Medulla oblongata (tissue), 1 donor: ENCODE results near the gene MYOM1.
A peak's percentile ranks its signal among the peaks of the same experiment; 100 is the strongest.

ENCODE experiments used
- DNase-seq: peaks from one replicate; pipeline ENCODE4 v3.0.0-alpha.2; 2015; ENCODE audit errors: extremely low spot score

Gene MYOM1

DNA sequence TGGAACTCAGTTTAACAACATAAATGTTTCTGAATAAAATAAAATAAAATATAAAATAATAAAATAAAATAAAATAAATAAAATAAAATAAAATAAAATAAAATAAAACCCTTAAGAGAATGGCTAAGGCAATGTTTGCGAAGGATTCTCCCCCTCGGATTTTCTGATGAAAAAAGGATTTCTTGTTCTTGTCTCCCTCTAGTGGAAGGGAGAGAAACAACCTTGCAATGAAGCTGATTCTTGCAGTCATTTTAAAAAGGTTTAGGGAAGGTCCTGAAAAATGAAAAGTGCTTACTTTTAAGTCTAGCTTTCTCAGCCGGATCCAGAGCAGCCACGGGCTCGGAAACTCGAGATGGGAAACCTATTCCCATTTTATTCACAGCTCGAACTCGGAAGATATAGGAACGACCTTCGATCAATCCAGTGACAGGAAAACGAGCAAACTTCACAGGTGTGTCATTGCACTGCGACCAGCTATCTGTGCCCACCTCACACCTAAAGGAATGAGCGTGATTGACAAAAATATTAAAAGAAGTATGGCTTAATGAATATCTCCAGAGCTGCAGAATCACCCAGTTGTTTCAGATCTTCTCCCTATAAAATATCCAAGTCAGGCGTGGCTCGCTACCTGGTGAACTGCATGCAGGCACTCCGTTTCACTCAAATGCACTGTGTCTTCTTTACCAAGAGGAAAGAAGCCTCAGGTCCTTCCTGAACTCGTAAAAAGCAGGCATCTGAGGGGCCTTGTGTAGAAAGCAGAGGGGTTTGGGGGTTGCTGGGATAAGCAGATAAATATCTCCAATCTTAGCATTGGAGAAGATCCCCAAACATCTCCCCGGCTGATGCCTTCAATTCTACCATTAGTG lies 68.1 kb downstream of the MYOM1 start:
- DNase-seq, result peak; percentile 69

- DNase-seq, result no peak
These were observed 69.1 kb downstream of the MYOM1 start for GRCh38 chr18:3150688-3151087.

GRCh38 chr18:3150274-3150673 lies 69.5 kb downstream of the MYOM1 start:
- no peak for DNase-seq

GRCh38 chr18:3148930-3149535 lies 70.7 kb downstream of the MYOM1 start:
- DNase-seq, result no peak

GRCh38 chr18:3147935-3148554 lies 71.7 kb downstream of the MYOM1 start:
- no peak for DNase-seq

GRCh38 chr18:3140986-3141639 lies 78.7 kb downstream of the MYOM1 start:
- no peak for DNase-seq

DNA sequence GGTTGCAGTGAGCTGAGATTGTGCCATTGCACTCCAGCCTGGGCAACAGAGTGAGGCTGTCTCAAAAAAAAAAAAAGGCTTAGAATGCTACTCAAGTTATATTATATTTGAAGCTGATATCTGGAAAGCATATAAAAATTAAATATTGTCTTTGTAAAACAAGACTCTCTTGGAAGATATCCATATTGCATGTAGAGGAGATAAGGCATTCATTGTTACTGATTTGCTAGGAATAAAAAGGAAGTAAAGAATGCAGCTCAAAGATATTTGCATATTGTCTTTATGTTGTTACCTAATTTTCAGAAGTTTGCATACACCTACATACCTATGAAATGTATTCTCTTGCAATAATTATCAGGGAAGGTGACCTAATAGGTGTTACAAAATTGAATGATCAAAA lies 79.4 kb downstream of the MYOM1 start:
- no peak for DNase-seq

DNA sequence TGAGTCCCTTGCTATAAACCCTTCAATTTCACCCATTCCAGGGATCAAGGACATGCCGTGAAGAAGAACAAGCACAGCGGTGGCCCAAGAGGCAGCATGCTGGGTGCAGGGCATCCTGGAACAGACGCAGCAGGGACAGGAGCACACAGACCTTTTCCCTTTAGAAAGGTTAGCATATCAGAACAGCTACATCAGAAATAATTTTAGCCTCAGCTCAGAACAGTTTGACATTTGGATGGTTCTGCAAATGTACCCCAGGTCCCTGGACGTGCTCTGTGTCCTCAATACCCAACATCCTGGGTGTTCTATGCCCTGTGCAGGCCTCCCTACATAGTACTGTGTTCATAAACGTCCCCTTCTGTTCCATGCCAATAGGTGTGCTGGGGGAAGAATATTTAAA lies 80.4 kb downstream of the MYOM1 start:
- no peak for DNase-seq

- no peak for DNase-seq
These were observed 81.3 kb downstream of the MYOM1 start for GRCh38 chr18:3138274-3138975.

- peak; percentile 76 for DNase-seq
These were observed 84.2 kb downstream of the MYOM1 start for GRCh38 chr18:3135536-3135935.

DNA sequence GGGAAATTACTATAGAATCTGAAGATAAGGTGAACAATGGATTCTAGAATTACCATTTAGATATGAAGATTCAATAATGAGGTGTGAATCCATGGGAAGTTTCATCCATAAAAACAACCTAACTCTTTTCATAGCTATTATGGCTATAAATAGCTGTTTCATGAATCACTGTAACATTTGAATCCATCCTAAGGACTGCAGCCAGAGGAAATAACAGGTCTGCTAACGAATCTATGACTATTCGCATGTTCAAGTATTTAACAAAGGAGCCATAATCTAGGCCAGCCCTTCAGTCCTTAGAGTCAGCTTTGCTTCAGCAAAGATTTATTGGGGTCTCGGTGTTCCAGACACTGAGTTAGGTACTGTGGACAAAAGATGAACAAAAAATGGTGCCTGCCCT lies 87.1 kb downstream of the MYOM1 start:
- DNase-seq, result no peak

DNA sequence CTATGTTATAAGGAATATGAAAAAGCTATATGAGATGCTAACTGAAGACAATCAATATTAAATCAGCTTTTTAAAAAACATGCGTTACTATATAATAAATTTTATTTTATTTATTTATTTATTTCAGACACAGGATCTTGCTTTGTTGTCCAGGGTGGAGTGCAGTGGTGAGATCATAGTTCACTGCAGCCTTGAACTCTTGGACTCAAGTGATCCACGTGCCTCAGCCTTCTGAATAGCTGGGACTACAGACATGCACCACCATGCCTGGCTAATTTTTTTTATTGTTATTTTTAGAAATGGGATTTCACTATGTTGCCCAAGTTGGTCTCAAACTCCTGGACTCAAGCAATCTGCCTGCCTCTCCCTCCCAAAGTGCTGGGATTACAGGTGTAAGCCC lies 89.4 kb downstream of the MYOM1 start:
- no peak for DNase-seq

GRCh38 chr18:3129053-3129864 lies 90.5 kb downstream of the MYOM1 start:
- DNase-seq, result peak; percentile 97

DNA sequence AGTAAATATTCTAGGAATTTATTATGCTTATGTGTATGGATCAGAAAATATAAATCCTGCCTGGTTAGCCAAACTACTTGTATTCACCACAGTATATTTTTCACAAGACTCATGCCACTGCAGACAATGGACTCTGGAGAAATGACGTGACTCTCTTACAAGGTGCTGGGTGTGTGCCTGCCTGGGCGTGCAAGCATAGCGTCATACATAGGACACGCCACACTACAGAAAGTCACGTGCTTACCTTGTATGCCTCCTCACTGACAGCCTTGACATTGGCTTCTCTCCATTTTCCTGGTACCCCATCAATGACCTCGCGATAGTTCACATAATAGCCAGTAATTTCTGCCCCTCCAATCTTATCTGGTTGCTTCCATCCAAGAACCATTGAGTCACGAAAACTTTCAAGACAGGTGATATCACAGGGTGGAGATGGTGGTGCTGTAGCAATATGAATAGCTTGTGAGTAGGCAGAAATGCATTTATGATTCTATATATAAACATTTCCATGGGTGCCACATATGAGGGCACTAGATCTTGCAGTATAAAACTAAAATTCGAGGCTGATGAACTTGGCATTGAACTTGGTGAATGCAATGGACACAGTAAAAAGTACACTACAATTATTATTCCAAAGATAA lies 93.2 kb downstream of the MYOM1 start:
- DNase-seq, result no peak

DNA sequence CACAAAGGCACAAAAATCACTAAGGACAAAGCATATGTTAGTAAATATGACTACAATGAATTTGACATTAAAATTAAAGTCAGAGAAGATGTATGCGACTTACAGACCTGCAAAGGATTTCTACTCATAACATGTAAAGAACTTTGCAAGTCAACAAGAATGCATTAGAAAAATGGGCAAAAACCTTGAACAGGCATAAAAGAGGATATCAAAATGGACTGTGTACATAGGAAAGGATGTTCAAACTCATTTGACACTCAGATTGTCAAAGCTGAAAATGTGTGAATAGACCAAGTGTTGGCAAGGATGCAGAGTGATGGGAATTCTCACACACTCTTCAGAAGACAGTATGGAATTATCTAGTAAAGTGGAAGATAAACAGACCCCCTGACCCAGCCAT lies 94.9 kb downstream of the MYOM1 start:
- DNase-seq, result no peak

GRCh38 chr18:3122851-3123250 lies 96.9 kb downstream of the MYOM1 start:
- DNase-seq, result no peak

- DNase-seq, result no peak
These were observed 98.5 kb downstream of the MYOM1 start for GRCh38 chr18:3121259-3121658.

DNA sequence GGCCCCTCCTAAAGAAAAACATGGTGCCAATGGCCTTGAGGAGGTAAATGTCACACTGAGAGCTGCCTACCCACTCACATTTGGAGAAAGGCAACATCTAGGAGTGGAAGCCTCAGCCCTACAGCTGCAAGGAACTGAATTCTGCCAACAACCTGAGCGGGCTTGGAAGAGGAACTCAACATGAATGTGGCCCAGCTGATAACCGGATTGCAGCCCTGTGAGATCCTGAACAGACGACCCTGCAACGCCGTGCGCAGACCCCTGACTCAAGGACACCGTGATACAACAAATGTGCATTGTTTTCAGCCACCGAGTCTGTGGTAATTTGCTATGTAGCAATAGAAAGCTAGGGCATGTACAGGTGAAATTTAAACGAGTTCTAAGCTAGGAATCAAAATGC lies 99.4 kb downstream of the MYOM1 start:
- DNase-seq, result no peak

DNA sequence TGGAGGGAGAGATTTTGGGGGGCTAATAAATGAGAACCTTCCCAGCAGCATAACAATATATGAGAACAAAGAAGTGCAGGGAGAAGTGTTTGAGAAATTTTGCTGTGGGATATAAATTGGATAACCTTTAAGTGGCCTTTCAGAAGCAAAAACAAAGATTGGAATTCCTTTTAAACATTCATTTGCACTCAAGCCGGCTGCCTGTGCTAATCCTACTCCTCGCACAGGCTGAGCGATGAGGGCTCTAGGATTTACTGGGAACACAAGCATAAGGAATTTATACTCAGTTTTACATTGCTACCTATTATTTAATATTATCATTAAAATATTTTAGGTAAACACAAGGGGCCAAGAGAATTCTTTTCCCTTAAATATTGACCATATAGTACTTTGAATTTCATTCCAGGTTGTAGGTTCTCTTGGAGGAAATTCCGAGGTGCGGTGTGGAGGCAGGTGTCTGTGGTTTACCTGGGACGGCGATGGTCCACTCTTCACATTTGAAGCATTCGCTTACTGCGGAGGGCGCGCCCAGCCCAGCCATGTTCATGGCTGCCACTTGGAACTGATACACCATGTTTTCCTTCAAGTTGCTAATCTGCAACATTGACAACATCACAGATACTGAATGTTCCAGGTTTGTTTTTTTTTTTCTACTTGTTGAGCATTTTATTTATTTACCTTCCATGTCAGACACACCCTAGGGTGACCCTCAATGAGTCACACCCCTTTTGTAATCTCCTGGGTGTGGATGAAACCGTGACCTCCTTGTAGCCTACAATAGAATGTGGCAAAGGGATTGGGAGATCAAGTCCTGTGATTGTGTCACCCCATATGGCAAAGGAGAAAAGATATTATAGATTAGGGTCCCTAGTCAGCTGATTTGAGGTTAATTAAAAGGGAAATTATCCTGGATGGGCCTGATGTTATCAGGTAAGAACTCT lies 100.1 kb downstream of the MYOM1 start:
- DNase-seq, result no peak
